Epithelial cell of proximal tubule (primary cell): Measurements from ENCODE around the gene PBX2. TPM values are rescaled to one million over a fixed set of nuclear protein-coding genes. Genes with fewer than 3 reads are reported as not detected.

ENCODE experiments used
- DNase-seq: peaks from one replicate; pipeline ENCODE4 v3.0.0-alpha.2; 2011; ENCODE audit warnings: low read depth
- H3K4me3 ChIP-seq: 2 replicates; pipeline ENCODE4 v1.5.1; 2011; ENCODE audit warnings: low read depth, mild to moderate bottlenecking, low read length
- CTCF ChIP-seq: conservative IDR thresholded peaks from 2 replicates; pipeline ENCODE4 v1.5.1; 2012; ENCODE audit warnings: low read depth, mild to moderate bottlenecking, low read length
- total RNA-seq: library from RNA; depleted of rRNA; stranded (reverse); fragments of >200 nt; gene quantifications from 2 replicates; pipeline ENCODE4 v1.2.3, GENCODE V29; 2015

Gene PBX2
- total RNA-seq, 1 donor from 2014 or later: 44.5 TPM

- TF ChIP-seq CTCF: no peak
- H3K4me3 ChIP-seq: peak overlapping the region; percentile 99
- no peak for DNase-seq
Observed at GRCh38 chr6:32178547-32179440, 11.2 kb downstream of the PBX2 start.

- H3K4me3 ChIP-seq: peak within 1 kb of the TSS; percentile 99
- no peak for TF ChIP-seq CTCF
- DNase-seq: peak; percentile 100
Observed at GRCh38 chr6:32177788-32178546, 12.0 kb downstream of the PBX2 start, which contains the start of gene RNF5. RNF5 (plus strand) TSS chr6:32178405; CDS start chr6:32178512, 107 bp downstream.

GRCh38 chr6:32177183-32177787 lies 12.7 kb downstream of the PBX2 start:
- no peak for DNase-seq
- peak overlapping the region; percentile 99 for H3K4me3 ChIP-seq
- no peak for TF ChIP-seq CTCF

- peak overlapping the region; percentile 99 for H3K4me3 ChIP-seq
- no peak for DNase-seq
- TF ChIP-seq CTCF: no peak
Observed at GRCh38 chr6:32176476-32177182, 13.4 kb downstream of the PBX2 start.

GRCh38 chr6:32175711-32176475 lies 14.1 kb downstream of the PBX2 start, which contains the start of gene AGPAT1:
AGPAT1 (minus strand) TSS chr6:32176084; CDS start chr6:32171496, 4,588 bp downstream.
- TF ChIP-seq CTCF: no peak
- DNase-seq: no peak
- H3K4me3 ChIP-seq: peak within 1 kb of the TSS; percentile 99

- no peak for TF ChIP-seq CTCF
- DNase-seq: no peak
- H3K4me3 ChIP-seq: peak overlapping the region; percentile 99
Observed at GRCh38 chr6:32175322-32175710, 14.7 kb downstream of the PBX2 start.
